Muscle of leg (tissue), 16 donors: Measurements from ENCODE around the gene CYP4F12. TPM values are rescaled to one million over a fixed set of nuclear protein-coding genes. Genes with fewer than 3 reads are reported as not detected.
A peak's percentile ranks its signal among the peaks of the same experiment; 100 is the strongest.

Source experiments
- DNase-seq: peaks from one replicate; pipeline ENCODE4 v3.0.0; 2013
- H3K27ac ChIP-seq: one replicate; pipeline ENCODE4 v1.5.1; 2013; ENCODE audit warnings: mild to moderate bottlenecking, low read length, control low read depth
- H3K27me3 ChIP-seq: one replicate; pipeline ENCODE4 v1.6.1; 2013; ENCODE audit warnings: low read length; ENCODE audit not compliant: control insufficient read depth, insufficient read depth
- H3K36me3 ChIP-seq: one replicate; pipeline ENCODE4 v1.6.1; 2013; ENCODE audit warnings: low read length; ENCODE audit not compliant: control insufficient read depth, insufficient read depth
- H3K4me1 ChIP-seq: one replicate; pipeline ENCODE4 v1.6.1; 2013; ENCODE audit warnings: low read length; ENCODE audit not compliant: control insufficient read depth, insufficient read depth
- H3K4me3 ChIP-seq: one replicate; pipeline ENCODE4 v1.5.1; 2013; ENCODE audit warnings: low read length, control low read depth
- H3K9me3 ChIP-seq: replicated peaks from 2 replicates; pipeline ENCODE4 v1.6.1; 2013; ENCODE audit warnings: low read depth, low read length; ENCODE audit not compliant: control insufficient read depth
- WGBS: methylation state at CpG from one replicate; pipeline ENCODE4 v1.1.5; 2013; ENCODE audit warnings: missing lambda C conversion rate; ENCODE audit not compliant: insufficient coverage; 5-methylcytosine and 5-hydroxymethylcytosine counted together
- long read RNA-seq, 11 donors: transcript quantifications; one replicate each; lab custom pipeline, GENCODE V29; 2026
- polyA plus RNA-seq, 8 donors: library from polyadenylated mRNA; unstranded; fragments of 120-200 nt; gene quantifications; one replicate each; pipeline versions ENCODE4 v1.2.1 to v1.2.3, GENCODE V29; 2013; ENCODE audit warnings: inconsistent platforms in 1 of 8, low replicate concordance in 1 of 8; ENCODE audit not compliant: insufficient read length in 8 of 8, insufficient read depth in 1 of 8
- total RNA-seq: library from RNA; stranded (reverse); fragments of 120-200 nt; gene quantifications from one replicate; pipeline ENCODE4 v1.2.4, GENCODE V29; 2013

Gene CYP4F12
- 1.4 TPM for total RNA-seq
- 1 to 10 TPM in 3 of 8 donors, under 1 TPM in 5; 0.14 to 3.6 (median 0.48) TPM for polyA plus RNA-seq
- long read RNA-seq, donor 1 = 0 reads
- long read RNA-seq, donor 2 = 0 reads
- long read RNA-seq, donor 3 = 0 reads
- long read RNA-seq, donor 4 = 0 reads
- long read RNA-seq, donor 5 = 0 reads
- long read RNA-seq, donor 6 = 0 reads
- long read RNA-seq, donor 7 = 0 reads
- long read RNA-seq, donor 8 = 0 reads
- long read RNA-seq, donor 9 = 0 reads
- long read RNA-seq, donor 10 = 0 reads
- long read RNA-seq, donor 11 = 0 reads

- WGBS = 37% methylated on average over 5 of the region's 6 CpGs
- Histone ChIP-seq H3K27me3 (no peaks in the 10 kb centered on the region), H3K27ac (no peak within 1 kb of the TSS), H3K9me3 (no peaks in the 10 kb centered on the region), H3K4me1 (peaks cover 11% of the 10 kb centered on the region), H3K36me3 (no peaks in the 10 kb centered on the region), H3K4me3 (no peak within 1 kb of the TSS)
- DNase-seq = peak; percentile 51
Observed at GRCh38 chr19:15672580-15673175, at the start of gene CYP4F12. CYP4F12 (plus strand) TSS chr19:15673087; CDS start chr19:15673530, 443 bp downstream.

GRCh38 chr19:15623711-15624318 is 49.1 kb upstream of the CYP4F12 start:
- no peaks in the 10 kb centered on the region for H3K36me3 ChIP-seq
- no peak overlapping the region for H3K27ac ChIP-seq
- no peaks in the 10 kb centered on the region for H3K27me3 ChIP-seq
- H3K4me1 ChIP-seq = no peaks in the 10 kb centered on the region
- WGBS = 5% methylated on average over 3 of the region's 9 CpGs
- peak; percentile 19 for DNase-seq
- H3K9me3 ChIP-seq = no peaks in the 10 kb centered on the region
- no peak overlapping the region for H3K4me3 ChIP-seq

GRCh38 chr19:15628236-15629002 is 44.5 kb upstream of the CYP4F12 start:
- DNase-seq = no peak
- WGBS = 51% methylated on average over 16 of the region's 22 CpGs
- Histone ChIP-seq H3K4me3 (no peak overlapping the region), H3K36me3 (no peaks in the 10 kb centered on the region), H3K9me3 (no peaks in the 10 kb centered on the region), H3K27me3 (no peaks in the 10 kb centered on the region), H3K27ac (no peak overlapping the region), H3K4me1 (no peaks in the 10 kb centered on the region)

- Histone ChIP-seq H3K27me3 (no peaks in the 10 kb centered on the region), H3K27ac (no peak overlapping the region), H3K9me3 (no peaks in the 10 kb centered on the region), H3K4me3 (no peak overlapping the region), H3K36me3 (no peaks in the 10 kb centered on the region), H3K4me1 (no peaks in the 10 kb centered on the region)
- peak; percentile 54 for DNase-seq
- WGBS = 32% methylated on average over 22 of the region's 25 CpGs
Observed at GRCh38 chr19:15629003-15629880, 43.6 kb upstream of the CYP4F12 start.

- DNase-seq = no peak
- WGBS = no CpG with 5 or more reads among the region's 9 CpGs
- H3K36me3 ChIP-seq = no peaks in the 10 kb centered on the region
- H3K4me3 ChIP-seq = no peak overlapping the region
- H3K27me3 ChIP-seq = no peaks in the 10 kb centered on the region
- H3K4me1 ChIP-seq = no peaks in the 10 kb centered on the region
- H3K27ac ChIP-seq = no peak overlapping the region
- no peaks in the 10 kb centered on the region for H3K9me3 ChIP-seq
Observed at GRCh38 chr19:15631817-15632216, 41.1 kb upstream of the CYP4F12 start.

GRCh38 chr19:15633082-15633835 is 39.6 kb upstream of the CYP4F12 start:
- no peaks in the 10 kb centered on the region for H3K4me1 ChIP-seq
- no peak overlapping the region for H3K4me3 ChIP-seq
- H3K27ac ChIP-seq = no peak overlapping the region
- H3K36me3 ChIP-seq = no peaks in the 10 kb centered on the region
- peak; percentile 41 for DNase-seq
- H3K9me3 ChIP-seq = no peaks in the 10 kb centered on the region
- H3K27me3 ChIP-seq = no peaks in the 10 kb centered on the region
- WGBS = 25% methylated on average over 2 of the region's 5 CpGs

- no peaks in the 10 kb centered on the region for H3K27me3 ChIP-seq
- H3K4me1 ChIP-seq = no peaks in the 10 kb centered on the region
- no peak overlapping the region for H3K4me3 ChIP-seq
- no CpG with 5 or more reads among the region's 3 CpGs for WGBS
- no peak for DNase-seq
- no peaks in the 10 kb centered on the region for H3K9me3 ChIP-seq
- no peak overlapping the region for H3K27ac ChIP-seq
- no peaks in the 10 kb centered on the region for H3K36me3 ChIP-seq
Observed at GRCh38 chr19:15634105-15634504, 38.8 kb upstream of the CYP4F12 start.

GRCh38 chr19:15635016-15635805 is 37.7 kb upstream of the CYP4F12 start:
- WGBS = no CpG with 5 or more reads among the region's 2 CpGs

More at GRCh38 chr19:15635016-15635805, 37.7 kb upstream of the CYP4F12 start:
- no peak for DNase-seq
- Histone ChIP-seq H3K9me3 (no peaks in the 10 kb centered on the region), H3K27me3 (no peaks in the 10 kb centered on the region), H3K4me3 (no peak overlapping the region), H3K4me1 (no peaks in the 10 kb centered on the region), H3K36me3 (no peaks in the 10 kb centered on the region), H3K27ac (no peak overlapping the region)
